Measurements from ENCODE around the gene RHOBTB3. TPM values are rescaled to one million over a fixed set of nuclear protein-coding genes. Genes with fewer than 3 reads are reported as not detected.

The RHOBTB3 gene
- total RNA-seq, 2 experiments from 2014 or later: 0.35 to 0.55 TPM

DNA sequence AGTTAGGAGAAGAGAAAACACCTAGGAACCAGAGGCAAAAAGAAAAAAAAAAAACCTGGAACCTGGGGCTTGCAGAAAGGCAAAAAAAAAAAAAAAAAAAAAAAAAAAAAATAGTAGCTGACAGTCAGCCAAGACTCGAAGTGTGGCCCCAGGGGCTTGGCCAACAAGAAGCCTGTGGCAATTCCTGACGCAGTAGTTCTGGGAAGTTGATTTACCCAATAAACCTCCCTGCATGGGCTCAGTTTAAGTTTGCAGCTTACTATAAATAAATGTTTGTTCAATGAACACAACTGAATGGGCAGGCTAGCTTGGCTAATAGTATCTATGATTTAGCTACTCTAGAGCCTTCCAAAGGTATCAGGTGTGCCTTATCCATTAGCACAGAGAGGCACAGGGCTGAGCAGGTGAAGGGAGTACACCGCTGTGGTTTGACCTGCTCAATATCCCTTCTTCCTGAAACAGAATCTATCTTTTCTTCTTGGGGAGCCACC, 112.6 kb downstream of the RHOBTB3 start:
- Mint-ChIP-seq H3K9me3 (ENCODE audit: low read depth) (no peaks in the 10 kb centered on the region), H3K27me3 (peaks cover 11% of the 10 kb centered on the region), H3K4me1 (peaks cover 32% of the 10 kb centered on the region), H3K4me3 (no peak overlapping the region), H3K27ac (no peak overlapping the region), H3K36me3 (no peaks in the 10 kb centered on the region)
- ATAC-seq (no peak), DNase-seq (peak; percentile 27)
- CTCF ChIA-PET: interaction anchor here (0.7 to 17.4 kb wide), 15 partner anchors 8 to 492 kb away, joined by 3 to 353 read pairs (median 5); partner anchors contain the start of genes GLRX and RFESD

DNA sequence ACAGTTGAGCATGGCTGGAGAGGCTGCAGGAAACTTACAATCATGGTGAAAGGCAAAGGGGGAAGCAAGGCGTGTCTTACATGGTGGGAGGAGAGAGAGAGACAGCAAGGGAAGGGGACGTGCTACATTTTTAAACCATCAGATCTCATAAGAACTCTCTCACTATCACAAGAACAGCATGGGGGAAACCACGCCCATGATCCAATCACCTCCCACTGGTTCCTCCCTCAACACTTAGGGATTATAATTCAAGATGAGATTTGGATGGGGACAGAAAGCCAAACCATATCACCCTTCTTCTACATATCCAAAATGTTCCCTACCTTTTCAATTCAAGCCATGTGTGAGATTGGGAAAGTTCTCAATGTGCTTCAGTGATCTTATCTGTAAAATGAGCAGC, 114.3 kb downstream of the RHOBTB3 start:
- DNase-seq (peak; percentile 21), ATAC-seq (no peak)
- CTCF ChIA-PET: interaction anchor here (1.1 to 17.4 kb wide), 4 partner anchors 11 to 200 kb away, joined by 3 to 353 read pairs (median 16); partner anchors contain the start of gene RFESD
- H3K27ac Mint-ChIP-seq: no peak overlapping the region
- H3K9me3 Mint-ChIP-seq (ENCODE audit: low read depth): no peaks in the 10 kb centered on the region
- H3K36me3 Mint-ChIP-seq: no peaks in the 10 kb centered on the region
- peaks cover 14% of the 10 kb centered on the region for H3K27me3 Mint-ChIP-seq
- no peak overlapping the region for H3K4me3 Mint-ChIP-seq
- H3K4me1 Mint-ChIP-seq: peaks cover 36% of the 10 kb centered on the region

Other genes starting within 250 kb of the RHOBTB3 start
- 10 to 100 TPM; 64.1 to 75.0 TPM for gene SKIC3, start 176.4 kb upstream of the RHOBTB3 start, total RNA-seq
- gene ARSK, start 176.2 kb upstream of the RHOBTB3 start, total RNA-seq: 1 to 10 TPM; 4.3 to 4.9 TPM
- gene GPR150, start 111.2 kb upstream of the RHOBTB3 start, total RNA-seq: under 1 TPM; 0.28 to 0.58 TPM
- 1 to 10 TPM; 3.0 to 3.3 TPM for gene RFESD, start 84.6 kb upstream of the RHOBTB3 start, total RNA-seq
- gene SPATA9, start 48.3 kb upstream of the RHOBTB3 start, total RNA-seq: not detected
- gene GLRX, start 91.4 kb downstream of the RHOBTB3 start, total RNA-seq: 10 to 100 TPM; 65.3 to 67.1 TPM
- gene ELL2, start 230.5 kb downstream of the RHOBTB3 start, total RNA-seq: 10 to 100 TPM; 33.9 to 81.8 TPM

Measured in activated CD8-positive, alpha-beta memory T cell treated with anti-CD3 and anti-CD28 coated beads, Interleukin-2, amount 10 ng/mL, durations not matched to agents 7 days and 5 days (primary cell).